GM19397 (cell line): ENCODE measurements around the gene STT3A.

Experiments
- ATAC-seq: cut with Tn5 transposase; IDR thresholded peaks from one replicate; pipeline ENCODE4 v1.9.1; 2021; ENCODE audit warnings: mild to moderate bottlenecking, moderate library complexity; ENCODE audit not compliant: unreplicated experiment

Gene STT3A

GRCh38 chr11:125587480-125587879 is 5.2 kb upstream of the STT3A start:
- ATAC-seq = no peak

GRCh38 chr11:125588505-125588904 is 4.1 kb upstream of the STT3A start:
- ATAC-seq = no peak

- peak; percentile 10 for ATAC-seq
Measured at GRCh38 chr11:125591649-125592304, 875 bp upstream of the STT3A start.

- no peak for ATAC-seq
Measured at GRCh38 chr11:125593114-125593820, 615 bp downstream of the STT3A start.

- ATAC-seq = no peak
Measured at GRCh38 chr11:125594958-125595357, 2.3 kb downstream of the STT3A start.

GRCh38 chr11:125600663-125601062 is 8.0 kb downstream of the STT3A start:
- ATAC-seq = no peak

- ATAC-seq = no peak
Measured at GRCh38 chr11:125603207-125603606, 10.6 kb downstream of the STT3A start.

GRCh38 chr11:125605417-125605816 is 12.8 kb downstream of the STT3A start:
- no peak for ATAC-seq

- no peak for ATAC-seq
Measured at GRCh38 chr11:125609545-125609944, 16.9 kb downstream of the STT3A start.

GRCh38 chr11:125618383-125618782 is 25.7 kb downstream of the STT3A start:
- no peak for ATAC-seq

- ATAC-seq = no peak
Measured at GRCh38 chr11:125621995-125622394, 29.3 kb downstream of the STT3A start.

GRCh38 chr11:125623064-125623463 is 30.4 kb downstream of the STT3A start:
- ATAC-seq = no peak

GRCh38 chr11:125624756-125625213 is 32.1 kb downstream of the STT3A start, which contains the start of gene CHEK1:
Gene CHEK1 (plus strand): TSS chr11:125625163. CDS start chr11:125626769, 1,606 bp downstream.
- no peak for ATAC-seq

GRCh38 chr11:125625225-125625629 is 32.6 kb downstream of the STT3A start:
- ATAC-seq = no peak

- peak; percentile 88 for ATAC-seq
Measured at GRCh38 chr11:125625630-125626287, 33.1 kb downstream of the STT3A start.

- ATAC-seq = peak; percentile 26
Measured at GRCh38 chr11:125626288-125626950, 33.8 kb downstream of the STT3A start.

GRCh38 chr11:125627236-125627910 is 34.7 kb downstream of the STT3A start:
- no peak for ATAC-seq

- no peak for ATAC-seq
Measured at GRCh38 chr11:125637840-125638239, 45.2 kb downstream of the STT3A start.

- ATAC-seq = no peak
Measured at GRCh38 chr11:125638315-125638714, 45.7 kb downstream of the STT3A start.

GRCh38 chr11:125645871-125646270 is 53.2 kb downstream of the STT3A start:
- no peak for ATAC-seq
